Choroid plexus epithelial cell (primary cell): ENCODE data around the gene WARS2.

Source experiments
- DNase-seq: peaks from one replicate; pipeline ENCODE4 v3.0.0-alpha.2; 2010; ENCODE audit warnings: low read depth
- H3K4me3 ChIP-seq: 2 replicates; pipeline ENCODE4 v1.5.1; 2011; ENCODE audit warnings: low read depth, mild to moderate bottlenecking, control low read depth, low read length, moderate library complexity
- TF ChIP-seq, protein P1 (sequence below): conservative IDR thresholded peaks from 2 replicates; pipeline ENCODE4 v1.5.1; 2011; ENCODE audit warnings: low read depth, mild to moderate bottlenecking, control low read depth, inconsistent platforms, low read length, moderate library complexity

WARS2 gene

DNA sequence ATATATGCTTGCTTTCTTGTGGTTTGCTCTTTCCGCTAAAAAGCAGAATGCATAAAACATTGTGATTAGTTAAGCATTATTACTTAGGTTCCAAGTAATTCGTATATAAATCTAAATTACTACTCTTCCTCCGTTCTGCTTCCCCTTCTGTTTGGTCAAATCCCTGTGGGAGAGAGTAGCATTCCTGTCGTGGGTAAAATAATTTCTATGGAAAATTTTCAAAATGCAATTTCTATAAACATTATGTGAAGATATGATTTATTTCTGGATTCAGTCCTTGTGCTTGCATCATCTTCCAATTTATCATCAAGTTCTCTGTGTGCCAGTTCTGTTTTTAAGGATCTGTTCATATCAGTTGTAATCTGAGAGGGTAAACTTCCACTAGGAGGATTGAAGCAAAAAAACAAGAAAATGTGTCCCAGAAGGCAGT lies 7.2 kb upstream of the WARS2 start:
- TF ChIP-seq, protein P1, sequence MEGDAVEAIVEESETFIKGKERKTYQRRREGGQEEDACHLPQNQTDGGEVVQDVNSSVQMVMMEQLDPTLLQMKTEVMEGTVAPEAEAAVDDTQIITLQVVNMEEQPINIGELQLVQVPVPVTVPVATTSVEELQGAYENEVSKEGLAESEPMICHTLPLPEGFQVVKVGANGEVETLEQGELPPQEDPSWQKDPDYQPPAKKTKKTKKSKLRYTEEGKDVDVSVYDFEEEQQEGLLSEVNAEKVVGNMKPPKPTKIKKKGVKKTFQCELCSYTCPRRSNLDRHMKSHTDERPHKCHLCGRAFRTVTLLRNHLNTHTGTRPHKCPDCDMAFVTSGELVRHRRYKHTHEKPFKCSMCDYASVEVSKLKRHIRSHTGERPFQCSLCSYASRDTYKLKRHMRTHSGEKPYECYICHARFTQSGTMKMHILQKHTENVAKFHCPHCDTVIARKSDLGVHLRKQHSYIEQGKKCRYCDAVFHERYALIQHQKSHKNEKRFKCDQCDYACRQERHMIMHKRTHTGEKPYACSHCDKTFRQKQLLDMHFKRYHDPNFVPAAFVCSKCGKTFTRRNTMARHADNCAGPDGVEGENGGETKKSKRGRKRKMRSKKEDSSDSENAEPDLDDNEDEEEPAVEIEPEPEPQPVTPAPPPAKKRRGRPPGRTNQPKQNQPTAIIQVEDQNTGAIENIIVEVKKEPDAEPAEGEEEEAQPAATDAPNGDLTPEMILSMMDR, result no peak
- peak; percentile 43 for DNase-seq
- H3K4me3 ChIP-seq, result no peak overlapping the region

DNA sequence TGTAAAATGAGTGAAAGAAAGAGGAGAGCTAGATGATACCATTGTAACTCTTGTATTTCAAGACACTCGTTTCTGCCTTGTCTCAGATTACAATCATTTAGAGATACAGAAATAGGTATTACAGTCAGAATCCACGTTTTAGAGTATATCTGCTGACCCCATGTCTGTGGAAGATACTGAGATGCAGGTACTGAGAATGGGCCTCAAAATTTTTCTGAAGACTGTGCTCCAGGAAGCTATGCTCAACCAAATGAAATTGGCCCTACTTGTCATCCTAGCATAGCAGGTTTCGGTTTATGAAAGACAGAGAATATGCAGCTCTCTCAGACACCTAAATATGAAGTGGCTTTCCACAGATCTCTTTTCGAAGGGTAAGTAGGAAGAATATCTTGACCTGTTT lies 6.0 kb upstream of the WARS2 start:
- H3K4me3 ChIP-seq, result no peak overlapping the region
- no peak for DNase-seq
- TF ChIP-seq, protein P1, result no peak

DNA sequence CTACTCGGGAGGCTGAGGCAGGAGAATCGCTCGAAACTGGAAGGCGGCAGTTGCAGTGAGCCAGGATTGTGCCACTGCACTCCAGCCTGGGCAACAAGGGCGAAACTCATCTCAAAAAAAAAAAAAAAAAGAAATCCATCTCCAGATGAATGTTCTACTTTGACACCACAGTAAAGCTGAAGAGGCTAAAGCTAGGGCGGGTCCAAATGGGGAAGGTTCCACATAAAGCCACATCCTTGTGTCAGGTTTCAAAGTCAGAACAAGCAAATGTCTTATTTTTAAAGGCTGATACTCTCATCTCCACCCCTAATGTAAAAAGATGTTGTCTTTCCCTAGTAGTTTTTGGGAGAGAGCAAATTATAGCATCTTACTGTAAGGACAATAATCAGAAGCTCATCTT lies 4.4 kb upstream of the WARS2 start:
- DNase-seq, result no peak
- no peak overlapping the region for H3K4me3 ChIP-seq
- TF ChIP-seq, protein P1, result no peak

DNA sequence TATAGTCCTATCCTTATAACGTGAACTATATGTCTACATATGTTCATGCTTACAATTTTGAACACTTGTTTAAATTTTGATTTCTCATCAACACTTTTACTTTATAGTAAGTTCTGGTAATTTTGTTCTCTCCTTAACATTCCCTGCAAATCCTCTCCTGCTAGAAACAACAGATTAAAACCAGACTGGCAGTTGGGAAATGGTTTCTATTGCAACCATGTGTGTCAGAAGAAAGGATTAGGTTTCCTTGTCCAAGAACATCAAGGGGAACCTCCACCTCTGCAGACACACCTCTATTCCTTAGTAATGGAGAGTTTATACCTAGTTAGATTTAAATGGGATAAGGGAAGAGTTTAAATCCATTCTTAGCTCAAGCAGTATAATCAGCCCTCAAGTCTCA lies 3.3 kb upstream of the WARS2 start:
- H3K4me3 ChIP-seq, result no peak overlapping the region
- no peak for DNase-seq
- TF ChIP-seq, protein P1, result no peak

- H3K4me3 ChIP-seq, result no peak overlapping the region
- no peak for DNase-seq
- TF ChIP-seq, protein P1, result no peak
Measured at GRCh38 chr1:119141660-119142059, 1.2 kb upstream of the WARS2 start.

- H3K4me3 ChIP-seq, result peak overlapping the region; percentile 76
- peak; percentile 35 for DNase-seq
- TF ChIP-seq, protein P1, result peak; percentile 58
Measured at GRCh38 chr1:119141020-119141424, 569 bp upstream of the WARS2 start.

- H3K4me3 ChIP-seq, result peak overlapping the region; percentile 76
- TF ChIP-seq, protein P1, result peak; percentile 27
- no peak for DNase-seq
Measured at GRCh38 chr1:119139857-119140176, 636 bp downstream of the WARS2 start.
